Keratinocyte (primary cell): Measurements from ENCODE around the gene DLG5. TPM values are rescaled to one million over a fixed set of nuclear protein-coding genes. Genes with fewer than 3 reads are reported as not detected.

Source experiments
- DNase-seq: peaks from one replicate; pipeline ENCODE4 v3.0.0-alpha.2; 2011; ENCODE audit warnings: low read depth, missing footprints, low spot score
- FAIRE-seq: peaks from 2 replicates; lab custom pipeline; 2011; peaks lifted over from hg19 to GRCh38; lab: Jason Lieb, UNC
- H2AFZ ChIP-seq: 2 replicates; pipeline ENCODE4 v1.6.0; 2012; ENCODE audit warnings: low read length, control low read depth, inconsistent platforms; ENCODE audit not compliant: control insufficient read depth
- H3K27ac ChIP-seq: 2 replicates; pipeline ENCODE4 v1.5.1; 2011; ENCODE audit warnings: low read length; ENCODE audit not compliant: control insufficient read depth, insufficient read depth
- H3K27me3 ChIP-seq: 3 replicates; pipeline ENCODE4 v1.6.0; 2011; ENCODE audit warnings: low read length; ENCODE audit not compliant: control insufficient read depth, insufficient read depth; ENCODE audit errors: extremely low read depth
- H3K36me3 ChIP-seq, 2 experiments: 2 replicates in 1 of 2; 3 replicates in 1 of 2; pipeline ENCODE4 v1.5.1; 2011; ENCODE audit warnings: low read length in 2 of 2, mild to moderate bottlenecking in 1 of 2; ENCODE audit not compliant: control insufficient read depth in 2 of 2, insufficient read depth in 2 of 2; ENCODE audit errors: extremely low read depth in 1 of 2
- H3K4me1 ChIP-seq: 3 replicates; pipeline ENCODE4 v1.5.1; 2011; ENCODE audit warnings: low read length; ENCODE audit not compliant: control insufficient read depth, insufficient read depth; ENCODE audit errors: extremely low read depth
- H3K4me2 ChIP-seq: 3 replicates; pipeline ENCODE4 v1.6.0; 2011; ENCODE audit warnings: low read depth, low read length; ENCODE audit not compliant: control insufficient read depth, insufficient read depth; ENCODE audit errors: extremely low read depth
- H3K4me3 ChIP-seq, 3 experiments: fragments of 200-600 bp in 1 of 3; sonication (generic) in 1 of 3; 2 replicates in 2 of 3; 3 replicates in 1 of 3; pipeline ENCODE4 v1.5.1; 2011 to 2016; ENCODE audit warnings: low read length in 3 of 3, mild to moderate bottlenecking in 3 of 3, control low read depth in 2 of 3, inconsistent platforms in 1 of 3, low read depth in 1 of 3, mixed read lengths in 1 of 3, mixed run types in 1 of 3, moderate library complexity in 1 of 3; ENCODE audit not compliant: control insufficient read depth in 2 of 3, insufficient read depth in 2 of 3; ENCODE audit errors: extremely low read depth in 1 of 3
- H3K79me2 ChIP-seq: 2 replicates; pipeline ENCODE4 v1.6.0; 2012; ENCODE audit warnings: low read length; ENCODE audit not compliant: control insufficient read depth, insufficient read depth
- H3K9ac ChIP-seq: 3 replicates; pipeline ENCODE4 v1.6.0; 2011; ENCODE audit warnings: low read length; ENCODE audit not compliant: control insufficient read depth, insufficient read depth; ENCODE audit errors: extremely low read depth
- H3K9me1 ChIP-seq: 3 replicates; pipeline ENCODE4 v1.6.0; 2011; ENCODE audit warnings: low read length; ENCODE audit not compliant: control insufficient read depth, insufficient read depth; ENCODE audit errors: extremely low read depth
- H3K9me3 ChIP-seq: 2 replicates; pipeline ENCODE4 v1.5.1; 2012; ENCODE audit warnings: low read depth, low read length; ENCODE audit not compliant: control insufficient read depth
- H4K20me1 ChIP-seq: 3 replicates; pipeline ENCODE4 v1.6.0; 2011; ENCODE audit warnings: low read length; ENCODE audit not compliant: control insufficient read depth, insufficient read depth; ENCODE audit errors: extremely low read depth
- CTCF ChIP-seq, 3 experiments: IDR thresholded peaks in 1 of 3; conservative IDR thresholded peaks in 1 of 3; optimal IDR thresholded peaks in 1 of 3; 2 replicates in 2 of 3; 3 replicates in 1 of 3; pipeline versions ENCODE3 to v1.5.1; 2011; ENCODE audit warnings: low read length in 3 of 3, mild to moderate bottlenecking in 3 of 3, moderate library complexity in 2 of 3, control low read depth in 1 of 3, inconsistent platforms in 1 of 3; ENCODE audit not compliant: insufficient read depth in 2 of 3; ENCODE audit errors: extremely low read depth in 1 of 3
- EZH2 ChIP-seq: IDR thresholded peaks from one replicate; pipeline ENCODE4 v1.6.1; 2012; ENCODE audit warnings: inconsistent platforms, mild to moderate bottlenecking, low read length, moderate library complexity
- dilution Hi-C: fragments of 300-500 bp; cut with MboI; formaldehyde crosslinking; loops from one replicate; pipeline ENCODE4 v1.7.0; 2020; ENCODE audit warnings: low sequenced_read_pairs; ENCODE audit not compliant: extremely low pct_ligation_motif_present
- polyA plus RNA-seq, 5 experiments: library from polyadenylated mRNA; depleted of rRNA in 3 of 5; stranded (reverse) in 3 of 5; stranded (forward) in 1 of 5; unstranded in 1 of 5; fragments of >200 nt; gene quantifications; 1 replicate in 1 of 5; 2 replicates in 3 of 5; 3 replicates in 1 of 5; pipeline versions ENCODE4 v1.2.1 to v1.2.3, GENCODE V29; 2011 to 2012; ENCODE audit warnings: missing spikeins in 2 of 5, low read depth in 1 of 5, low replicate concordance in 1 of 5

Gene DLG5
- polyA plus RNA-seq, 1 donor (not counting 4 experiments of a cell fraction or from before 2014, with no cell fraction given) = 17.2 TPM

- Histone ChIP-seq H3K27ac (no peak overlapping the region), H3K9me3 (no peaks in the 10 kb centered on the region), H2AFZ (no peak overlapping the region), H3K27me3 (no peaks in the 10 kb centered on the region), H3K79me2 (no peaks in the 10 kb centered on the region), H3K4me1 (peaks cover 14% of the 10 kb centered on the region), H3K36me3 (peaks cover 30 to 46% of the 10 kb centered on the region in 2 experiments), H3K9me1 (peaks cover 2% of the 10 kb centered on the region), H3K4me3 (no peak overlapping the region), H3K9ac (no peak overlapping the region), H4K20me1 (no peaks in the 10 kb centered on the region), H3K4me2 (no peak overlapping the region)
- TF ChIP-seq CTCF (optimal IDR thresholded peaks at IDR 0.05 in 1 of 3, IDR thresholded peaks at IDR 0.05 in 1 of 3, conservative IDR thresholded peaks at IDR 0.05 in 1 of 3; ENCODE audit: extremely low read depth in 1 of 3, insufficient read depth in 2 of 3, low read length in 3 of 3) = no peak
- no peak for TF ChIP-seq EZH2
- FAIRE-seq = no peak
- DNase-seq = no peak
- dilution Hi-C loops = no loop called here
Observed at GRCh38 chr10:77824908-77825307, 101.6 kb downstream of the DLG5 start.

GRCh38 chr10:77823811-77824542 is 102.6 kb downstream of the DLG5 start:
- H3K79me2 ChIP-seq = no peaks in the 10 kb centered on the region
- H3K4me1 ChIP-seq = peaks cover 23% of the 10 kb centered on the region
- no peak overlapping the region for H2AFZ ChIP-seq
- no peaks in the 10 kb centered on the region for H3K9me3 ChIP-seq
- H3K27ac ChIP-seq = no peak overlapping the region
- FAIRE-seq (no peak), DNase-seq (no peak)
- peaks cover 2% of the 10 kb centered on the region for H3K9me1 ChIP-seq
- H4K20me1 ChIP-seq = no peaks in the 10 kb centered on the region
- H3K36me3 ChIP-seq = peaks cover 28 to 47% of the 10 kb centered on the region in 2 experiments
- TF ChIP-seq EZH2 (no peak), CTCF (optimal IDR thresholded peaks at IDR 0.05 in 1 of 3, IDR thresholded peaks at IDR 0.05 in 1 of 3, conservative IDR thresholded peaks at IDR 0.05 in 1 of 3; ENCODE audit: extremely low read depth in 1 of 3, insufficient read depth in 2 of 3, low read length in 3 of 3) (no peak)
- H3K9ac ChIP-seq = no peak overlapping the region
- no peak overlapping the region for H3K4me2 ChIP-seq
- H3K4me3 ChIP-seq = no peak overlapping the region
- dilution Hi-C loops = no loop called here
- H3K27me3 ChIP-seq = no peaks in the 10 kb centered on the region
